GM23338 (cell line): ENCODE measurements around the gene LPIN1. TPM values are rescaled to one million over a fixed set of nuclear protein-coding genes. Genes with fewer than 3 reads are reported as not detected.

Experiments
- ATAC-seq: fragments of 200-7000 bp; cut with Tn5 transposase; 3 replicates; pipeline ENCODE4 v1.9.1; 2020
- DNase-seq: peaks from one replicate; pipeline ENCODE4 v3.0.0-alpha.2; 2015; ENCODE audit warnings: low spot score
- H2AFZ ChIP-seq: fragments of 200-600 bp; sonication (generic); 2 replicates; pipeline ENCODE4 v1.8.0; 2016; ENCODE audit warnings: antibody characterized with exemption, mild to moderate bottlenecking, moderate library complexity
- H3F3A ChIP-seq: fragments of 200-600 bp; sonication (generic); replicated peaks from 2 replicates; pipeline ENCODE4 v1.8.0; 2017; ENCODE audit warnings: antibody characterized with exemption, mixed run types, low read depth
- H3K27ac ChIP-seq: fragments of 200-600 bp; sonication (generic); 2 replicates; pipeline ENCODE4 v1.6.1; 2016; ENCODE audit warnings: low read depth
- H3K27me3 ChIP-seq: fragments of 200-600 bp; sonication (generic); 2 replicates; pipeline ENCODE4 v1.8.0; 2016; ENCODE audit warnings: mild to moderate bottlenecking, mixed run types, moderate library complexity; ENCODE audit not compliant: insufficient read depth
- H3K36me3 ChIP-seq: fragments of 200-600 bp; sonication (generic); 2 replicates; pipeline ENCODE4 v1.8.0; 2016; ENCODE audit warnings: mild to moderate bottlenecking; ENCODE audit not compliant: insufficient read depth
- H3K4me1 ChIP-seq: fragments of 200-600 bp; sonication (generic); 2 replicates; pipeline ENCODE4 v1.8.0; 2016; ENCODE audit warnings: mild to moderate bottlenecking, moderate library complexity; ENCODE audit not compliant: insufficient read depth
- H3K4me2 ChIP-seq: fragments of 200-600 bp; sonication (generic); 2 replicates; pipeline ENCODE4 v1.7.1; 2017; ENCODE audit warnings: mixed run types
- H3K4me3 ChIP-seq: fragments of 200-600 bp; sonication (generic); 2 replicates; pipeline ENCODE4 v1.6.1; 2016; ENCODE audit warnings: mixed run types
- H3K79me2 ChIP-seq: fragments of 200-600 bp; sonication (generic); replicated peaks from 2 replicates; pipeline ENCODE4 v1.8.0; 2017; ENCODE audit warnings: mild to moderate bottlenecking; ENCODE audit not compliant: insufficient read depth
- H3K9me2 ChIP-seq: fragments of 200-600 bp; sonication (generic); 2 replicates; pipeline ENCODE4 v1.8.0; 2017; ENCODE audit not compliant: insufficient read depth
- H4K20me1 ChIP-seq: fragments of 200-600 bp; sonication (generic); replicated peaks from 2 replicates; pipeline ENCODE4 v1.8.0; 2017; ENCODE audit warnings: mild to moderate bottlenecking; ENCODE audit not compliant: insufficient read depth
- H3K27ac Mint-ChIP-seq: 2 replicates; pipeline ENCODE4 v1.8.0; 2020; ENCODE audit warnings: inconsistent platforms, mild to moderate bottlenecking, moderate library complexity, mixed read lengths
- H3K27me3 Mint-ChIP-seq: 3 replicates; pipeline ENCODE4 v1.8.0; 2022; ENCODE audit warnings: low read depth, mild to moderate bottlenecking, moderate library complexity, mixed read lengths, inconsistent platforms; ENCODE audit not compliant: insufficient read depth, poor library complexity
- H3K36me3 Mint-ChIP-seq: 3 replicates; pipeline ENCODE4 v1.8.0; 2021; ENCODE audit warnings: low read depth, mild to moderate bottlenecking, inconsistent platforms, moderate library complexity, mixed read lengths
- H3K4me1 Mint-ChIP-seq: 3 replicates; pipeline ENCODE4 v1.8.0; 2020; ENCODE audit warnings: mild to moderate bottlenecking, inconsistent platforms, mixed read lengths
- H3K4me3 Mint-ChIP-seq: 3 replicates; pipeline ENCODE4 v1.8.0; 2021; ENCODE audit warnings: moderate library complexity, mild to moderate bottlenecking, inconsistent platforms, mixed read lengths
- H3K9me3 Mint-ChIP-seq: 3 replicates; pipeline ENCODE4 v1.8.0; 2020; ENCODE audit warnings: moderate library complexity, mild to moderate bottlenecking, inconsistent platforms, mixed read lengths
- EZH2phosphoT487 ChIP-seq: fragments of 200-600 bp; sonication (generic); IDR thresholded peaks from one replicate; pipeline ENCODE4 v1.8.1; 2018; ENCODE audit warnings: antibody characterized with exemption; ENCODE audit not compliant: unreplicated experiment
- JUNB ChIP-seq: IDR thresholded peaks from one replicate; pipeline ENCODE4 v1.6.1; 2016; ENCODE audit warnings: antibody characterized with exemption; ENCODE audit not compliant: unreplicated experiment
- NANOG ChIP-seq: IDR thresholded peaks from 2 replicates; pipeline ENCODE4 v1.6.1; 2016; ENCODE audit warnings: antibody characterized with exemption, borderline replicate concordance
- POLR2AphosphoS5 ChIP-seq: IDR thresholded peaks from 2 replicates; pipeline ENCODE4 v1.6.1; 2016; ENCODE audit warnings: antibody characterized with exemption, low read depth
- REST ChIP-seq: IDR thresholded peaks from one replicate; pipeline ENCODE4 v1.6.1; 2018; ENCODE audit warnings: antibody characterized with exemption; ENCODE audit not compliant: unreplicated experiment
- STAT1 ChIP-seq: IDR thresholded peaks from one replicate; pipeline ENCODE4 v1.6.1; 2016; ENCODE audit warnings: antibody characterized with exemption; ENCODE audit not compliant: unreplicated experiment
- ZNF114 ChIP-seq: fragments of 250-450 bp; sonication (Bioruptor Pico); IDR thresholded peaks from 2 replicates; pipeline ENCODE4 v1.5.0; 2020; ENCODE audit warnings: mild to moderate bottlenecking, moderate library complexity
- ZNF331 ChIP-seq: fragments of 250-450 bp; sonication (Bioruptor Pico); IDR thresholded peaks from 2 replicates; pipeline ENCODE4 v1.5.0; 2020; ENCODE audit warnings: low read depth, mild to moderate bottlenecking, moderate library complexity
- polyA plus RNA-seq: library from polyadenylated mRNA; unstranded; fragments of >200 nt; fragmentation: Nextera tagmentation; extraction: Ambion mirVana; gene quantifications from 2 replicates; pipeline ENCODE4 v1.2.1, GENCODE V29; 2016
- total RNA-seq: library from RNA; depleted of rRNA; stranded (reverse); fragments of >200 nt; shearing (Covaris generic); gene quantifications from 2 replicates; pipeline ENCODE4 v1.2.3, GENCODE V29; 2014
- TF ChIP-seq, protein P1 (sequence below): fragments of 250-450 bp; sonication (Bioruptor Pico); IDR thresholded peaks from 2 replicates; pipeline ENCODE4 v1.5.0; 2020; ENCODE audit warnings: mild to moderate bottlenecking, moderate library complexity
- TF ChIP-seq, protein P2 (sequence below): IDR thresholded peaks from 2 replicates; pipeline ENCODE4 v1.6.1; 2016; ENCODE audit warnings: antibody characterized with exemption
- TF ChIP-seq, protein P3 (sequence below), 2 experiments: fragments of 200-600 bp in 1 of 2; sonication (generic) in 1 of 2; conservative IDR thresholded peaks; 2 replicates each; pipeline versions ENCODE4 v1.5.1 to v1.6.1; 2016 to 2017; ENCODE audit warnings: antibody characterized with exemption in 2 of 2, low read depth in 2 of 2, mild to moderate bottlenecking in 2 of 2, moderate library complexity in 1 of 2

LPIN1 gene
- total and polyA plus RNA-seq, 2 experiments from 2014 or later = 4.4 to 9.5 TPM

- TF ChIP-seq POLR2AphosphoS5 (no peak), EZH2phosphoT487 (no peak), NANOG (no peak)
- TF ChIP-seq, protein P1, sequence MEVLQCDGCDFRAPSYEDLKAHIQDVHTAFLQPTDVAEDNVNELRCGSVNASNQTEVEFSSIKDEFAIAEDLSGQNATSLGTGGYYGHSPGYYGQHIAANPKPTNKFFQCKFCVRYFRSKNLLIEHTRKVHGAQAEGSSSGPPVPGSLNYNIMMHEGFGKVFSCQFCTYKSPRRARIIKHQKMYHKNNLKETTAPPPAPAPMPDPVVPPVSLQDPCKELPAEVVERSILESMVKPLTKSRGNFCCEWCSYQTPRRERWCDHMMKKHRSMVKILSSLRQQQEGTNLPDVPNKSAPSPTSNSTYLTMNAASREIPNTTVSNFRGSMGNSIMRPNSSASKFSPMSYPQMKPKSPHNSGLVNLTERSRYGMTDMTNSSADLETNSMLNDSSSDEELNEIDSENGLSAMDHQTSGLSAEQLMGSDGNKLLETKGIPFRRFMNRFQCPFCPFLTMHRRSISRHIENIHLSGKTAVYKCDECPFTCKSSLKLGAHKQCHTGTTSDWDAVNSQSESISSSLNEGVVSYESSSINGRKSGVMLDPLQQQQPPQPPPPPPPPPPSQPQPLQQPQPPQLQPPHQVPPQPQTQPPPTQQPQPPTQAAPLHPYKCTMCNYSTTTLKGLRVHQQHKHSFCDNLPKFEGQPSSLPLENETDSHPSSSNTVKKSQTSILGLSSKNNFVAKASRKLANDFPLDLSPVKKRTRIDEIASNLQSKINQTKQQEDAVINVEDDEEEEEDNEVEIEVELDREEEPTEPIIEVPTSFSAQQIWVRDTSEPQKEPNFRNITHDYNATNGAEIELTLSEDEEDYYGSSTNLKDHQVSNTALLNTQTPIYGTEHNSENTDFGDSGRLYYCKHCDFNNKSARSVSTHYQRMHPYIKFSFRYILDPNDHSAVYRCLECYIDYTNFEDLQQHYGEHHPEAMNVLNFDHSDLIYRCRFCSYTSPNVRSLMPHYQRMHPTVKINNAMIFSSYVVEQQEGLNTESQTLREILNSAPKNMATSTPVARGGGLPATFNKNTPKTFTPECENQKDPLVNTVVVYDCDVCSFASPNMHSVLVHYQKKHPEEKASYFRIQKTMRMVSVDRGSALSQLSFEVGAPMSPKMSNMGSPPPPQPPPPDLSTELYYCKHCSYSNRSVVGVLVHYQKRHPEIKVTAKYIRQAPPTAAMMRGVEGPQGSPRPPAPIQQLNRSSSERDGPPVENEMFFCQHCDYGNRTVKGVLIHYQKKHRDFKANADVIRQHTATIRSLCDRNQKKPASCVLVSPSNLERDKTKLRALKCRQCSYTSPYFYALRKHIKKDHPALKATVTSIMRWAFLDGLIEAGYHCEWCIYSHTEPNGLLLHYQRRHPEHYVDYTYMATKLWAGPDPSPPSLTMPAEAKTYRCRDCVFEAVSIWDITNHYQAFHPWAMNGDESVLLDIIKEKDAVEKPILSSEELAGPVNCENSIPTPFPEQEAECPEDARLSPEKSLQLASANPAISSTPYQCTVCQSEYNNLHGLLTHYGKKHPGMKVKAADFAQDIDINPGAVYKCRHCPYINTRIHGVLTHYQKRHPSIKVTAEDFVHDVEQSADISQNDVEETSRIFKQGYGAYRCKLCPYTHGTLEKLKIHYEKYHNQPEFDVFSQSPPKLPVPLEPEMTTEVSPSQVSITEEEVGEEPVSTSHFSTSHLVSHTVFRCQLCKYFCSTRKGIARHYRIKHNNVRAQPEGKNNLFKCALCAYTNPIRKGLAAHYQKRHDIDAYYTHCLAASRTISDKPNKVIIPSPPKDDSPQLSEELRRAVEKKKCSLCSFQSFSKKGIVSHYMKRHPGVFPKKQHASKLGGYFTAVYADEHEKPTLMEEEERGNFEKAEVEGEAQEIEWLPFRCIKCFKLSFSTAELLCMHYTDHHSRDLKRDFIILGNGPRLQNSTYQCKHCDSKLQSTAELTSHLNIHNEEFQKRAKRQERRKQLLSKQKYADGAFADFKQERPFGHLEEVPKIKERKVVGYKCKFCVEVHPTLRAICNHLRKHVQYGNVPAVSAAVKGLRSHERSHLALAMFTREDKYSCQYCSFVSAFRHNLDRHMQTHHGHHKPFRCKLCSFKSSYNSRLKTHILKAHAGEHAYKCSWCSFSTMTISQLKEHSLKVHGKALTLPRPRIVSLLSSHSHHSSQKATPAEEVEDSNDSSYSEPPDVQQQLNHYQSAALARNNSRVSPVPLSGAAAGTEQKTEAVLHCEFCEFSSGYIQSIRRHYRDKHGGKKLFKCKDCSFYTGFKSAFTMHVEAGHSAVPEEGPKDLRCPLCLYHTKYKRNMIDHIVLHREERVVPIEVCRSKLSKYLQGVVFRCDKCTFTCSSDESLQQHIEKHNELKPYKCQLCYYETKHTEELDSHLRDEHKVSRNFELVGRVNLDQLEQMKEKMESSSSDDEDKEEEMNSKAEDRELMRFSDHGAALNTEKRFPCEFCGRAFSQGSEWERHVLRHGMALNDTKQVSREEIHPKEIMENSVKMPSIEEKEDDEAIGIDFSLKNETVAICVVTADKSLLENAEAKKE (CRISPR knock-in tag) = no peak
These were observed 106.2 kb downstream of the LPIN1 start (continued) for GRCh38 chr2:11852526-11853196.

DNA sequence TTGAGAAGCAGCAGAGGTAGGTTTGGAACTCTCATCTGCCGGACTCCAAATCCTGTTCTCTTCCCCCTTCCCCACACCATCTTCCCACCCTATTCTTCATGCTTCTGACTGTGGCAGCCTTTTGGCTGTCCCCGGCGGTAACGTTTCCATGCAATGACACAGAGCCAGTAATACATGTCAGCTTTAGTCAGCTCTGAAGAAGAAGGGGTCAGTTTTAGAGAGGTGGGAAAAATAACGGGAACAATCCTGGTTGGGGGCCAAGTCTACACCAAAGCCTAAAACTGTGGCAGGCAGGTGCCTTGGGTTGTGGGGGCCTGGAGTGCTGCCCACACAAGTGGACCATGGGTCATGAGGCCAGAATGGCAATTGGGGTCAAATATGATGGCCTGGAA lies 106.8 kb downstream of the LPIN1 start:
- Histone ChIP-seq H3K4me3 (no peak overlapping the region), H3K36me3 (no peaks in the 10 kb centered on the region), H3K79me2 (no peaks in the 10 kb centered on the region), H3K4me2 (no peak overlapping the region), H3K4me1 (no peaks in the 10 kb centered on the region; the same call in 1 of the 2 replicates), H4K20me1 (no peaks in the 10 kb centered on the region), H3K27me3 (no peaks in the 10 kb centered on the region), H3F3A (no peaks in the 10 kb centered on the region), H3K9me2 (peaks cover 9% of the 10 kb centered on the region; the same call in 1 of the 2 replicates), H3K27ac (no peak overlapping the region), H2AFZ (no peak overlapping the region)
- peaks cover 9% of the 10 kb centered on the region for H3K27me3 Mint-ChIP-seq
- DNase-seq (no peak), ATAC-seq (no peak)
- no peak overlapping the region for H3K27ac Mint-ChIP-seq
- peaks cover 31% of the 10 kb centered on the region for H3K36me3 Mint-ChIP-seq
- peaks cover 39% of the 10 kb centered on the region for H3K9me3 Mint-ChIP-seq
- H3K4me1 Mint-ChIP-seq = peaks cover 10% of the 10 kb centered on the region; the same call in 1 of the 3 replicates
- no peak overlapping the region for H3K4me3 Mint-ChIP-seq
- TF ChIP-seq ZNF114 (CRISPR knock-in tag) = no peak
- TF ChIP-seq EZH2phosphoT487 = no peak
- no peak for TF ChIP-seq JUNB
- TF ChIP-seq, protein P2, sequence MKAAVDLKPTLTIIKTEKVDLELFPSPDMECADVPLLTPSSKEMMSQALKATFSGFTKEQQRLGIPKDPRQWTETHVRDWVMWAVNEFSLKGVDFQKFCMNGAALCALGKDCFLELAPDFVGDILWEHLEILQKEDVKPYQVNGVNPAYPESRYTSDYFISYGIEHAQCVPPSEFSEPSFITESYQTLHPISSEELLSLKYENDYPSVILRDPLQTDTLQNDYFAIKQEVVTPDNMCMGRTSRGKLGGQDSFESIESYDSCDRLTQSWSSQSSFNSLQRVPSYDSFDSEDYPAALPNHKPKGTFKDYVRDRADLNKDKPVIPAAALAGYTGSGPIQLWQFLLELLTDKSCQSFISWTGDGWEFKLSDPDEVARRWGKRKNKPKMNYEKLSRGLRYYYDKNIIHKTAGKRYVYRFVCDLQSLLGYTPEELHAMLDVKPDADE = no peak
- no peak for TF ChIP-seq REST
- TF ChIP-seq POLR2AphosphoS5 = no peak
- no peak for TF ChIP-seq NANOG
- TF ChIP-seq, protein P3, sequence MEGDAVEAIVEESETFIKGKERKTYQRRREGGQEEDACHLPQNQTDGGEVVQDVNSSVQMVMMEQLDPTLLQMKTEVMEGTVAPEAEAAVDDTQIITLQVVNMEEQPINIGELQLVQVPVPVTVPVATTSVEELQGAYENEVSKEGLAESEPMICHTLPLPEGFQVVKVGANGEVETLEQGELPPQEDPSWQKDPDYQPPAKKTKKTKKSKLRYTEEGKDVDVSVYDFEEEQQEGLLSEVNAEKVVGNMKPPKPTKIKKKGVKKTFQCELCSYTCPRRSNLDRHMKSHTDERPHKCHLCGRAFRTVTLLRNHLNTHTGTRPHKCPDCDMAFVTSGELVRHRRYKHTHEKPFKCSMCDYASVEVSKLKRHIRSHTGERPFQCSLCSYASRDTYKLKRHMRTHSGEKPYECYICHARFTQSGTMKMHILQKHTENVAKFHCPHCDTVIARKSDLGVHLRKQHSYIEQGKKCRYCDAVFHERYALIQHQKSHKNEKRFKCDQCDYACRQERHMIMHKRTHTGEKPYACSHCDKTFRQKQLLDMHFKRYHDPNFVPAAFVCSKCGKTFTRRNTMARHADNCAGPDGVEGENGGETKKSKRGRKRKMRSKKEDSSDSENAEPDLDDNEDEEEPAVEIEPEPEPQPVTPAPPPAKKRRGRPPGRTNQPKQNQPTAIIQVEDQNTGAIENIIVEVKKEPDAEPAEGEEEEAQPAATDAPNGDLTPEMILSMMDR (conservative IDR thresholded peaks at IDR 0.05; ENCODE audit: low read depth in 2 of 2) = no peak
- no peak for TF ChIP-seq ZNF331 (CRISPR knock-in tag)
- no peak for TF ChIP-seq STAT1
